HG03066 (cell line): Measurements from ENCODE around the gene TMPRSS9.
"Not testable (repeated sequence)": the region's sequence is repeated elsewhere in the genome, so short reads cannot be mapped to it uniquely, and the experiment has no call there.

ENCODE experiments used
- ATAC-seq: cut with Tn5 transposase; IDR thresholded peaks from one replicate; pipeline ENCODE4 v1.9.1; 2021; ENCODE audit warnings: low read depth; ENCODE audit not compliant: unreplicated experiment

Gene TMPRSS9

GRCh38 chr19:2341244-2341751 lies 18.8 kb upstream of the TMPRSS9 start:
- ATAC-seq = no peak

- no peak for ATAC-seq
These were observed 18.1 kb upstream of the TMPRSS9 start for GRCh38 chr19:2341982-2342381.

- no peak for ATAC-seq
These were observed 17.3 kb upstream of the TMPRSS9 start for GRCh38 chr19:2342656-2343288.

- ATAC-seq = no peak
These were observed 16.6 kb upstream of the TMPRSS9 start for GRCh38 chr19:2343289-2343982.

GRCh38 chr19:2344381-2344870 lies 15.6 kb upstream of the TMPRSS9 start:
- ATAC-seq = no peak

- ATAC-seq = no peak
These were observed 15.0 kb upstream of the TMPRSS9 start for GRCh38 chr19:2345076-2345475.

GRCh38 chr19:2345794-2346663 lies 14.0 kb upstream of the TMPRSS9 start:
- no peak for ATAC-seq

- ATAC-seq = not testable (repeated sequence)
These were observed 10.2 kb upstream of the TMPRSS9 start for GRCh38 chr19:2349818-2350217.

GRCh38 chr19:2350656-2351055 lies 9.4 kb upstream of the TMPRSS9 start:
- no peak for ATAC-seq

GRCh38 chr19:2351591-2351990 lies 8.5 kb upstream of the TMPRSS9 start:
- no peak for ATAC-seq

- no peak for ATAC-seq
These were observed 7.9 kb upstream of the TMPRSS9 start for GRCh38 chr19:2352121-2352520.

GRCh38 chr19:2353159-2353886 lies 6.7 kb upstream of the TMPRSS9 start:
- no peak for ATAC-seq

GRCh38 chr19:2353887-2354592 lies 6.0 kb upstream of the TMPRSS9 start:
- no peak for ATAC-seq

- no peak for ATAC-seq
These were observed 5.4 kb upstream of the TMPRSS9 start for GRCh38 chr19:2354670-2355069.

GRCh38 chr19:2355168-2356035 lies 4.7 kb upstream of the TMPRSS9 start:
- ATAC-seq = no peak

GRCh38 chr19:2356036-2356646 lies 3.9 kb upstream of the TMPRSS9 start:
- ATAC-seq = no peak

- no peak for ATAC-seq
These were observed 2.5 kb upstream of the TMPRSS9 start for GRCh38 chr19:2357279-2358206.
